Neural crest cell (in vitro differentiated cells): Measurements from ENCODE around the gene TSHZ2. TPM values are rescaled to one million over a fixed set of nuclear protein-coding genes. Genes with fewer than 3 reads are reported as not detected.

Experiments used
- DNase-seq: peaks from one replicate; pipeline ENCODE4 v3.0.0; 2021; ENCODE audit warnings: low read depth, mixed read lengths, low spot score
- H3K27ac Mint-ChIP-seq: one replicate; pipeline ENCODE4 v1.8.0; 2021; ENCODE audit warnings: mild to moderate bottlenecking, mixed read lengths; ENCODE audit not compliant: unreplicated experiment
- H3K27me3 Mint-ChIP-seq: 2 replicates; pipeline ENCODE4 v1.8.0; 2021; ENCODE audit warnings: low read depth, mild to moderate bottlenecking, mixed read lengths
- H3K36me3 Mint-ChIP-seq: 2 replicates; pipeline ENCODE4 v1.8.0; 2021; ENCODE audit warnings: low read depth, mild to moderate bottlenecking, mixed read lengths
- H3K4me1 Mint-ChIP-seq: 2 replicates; pipeline ENCODE4 v1.8.0; 2021; ENCODE audit warnings: mixed read lengths
- H3K4me3 Mint-ChIP-seq: one replicate; pipeline ENCODE4 v1.8.0; 2021; ENCODE audit warnings: mild to moderate bottlenecking, mixed read lengths
- H3K9me3 Mint-ChIP-seq: 2 replicates; pipeline ENCODE4 v1.8.0; 2021; ENCODE audit warnings: mixed read lengths
- CTCF ChIP-seq: fragments of 200-600 bp; sonication (generic); conservative IDR thresholded peaks from 2 replicates; pipeline ENCODE4 v1.5.0; 2021; ENCODE audit warnings: antibody characterized with exemption, mild to moderate bottlenecking
- total RNA-seq: library from RNA; stranded (reverse); gene quantifications from 2 replicates; pipeline ENCODE4 v1.2.1, GENCODE V29; 2021

TSHZ2 gene
- total RNA-seq, 1 donor from 2014 or later: 6.4 TPM

GRCh38 chr20:53298911-53299310 is 326.8 kb downstream of the TSHZ2 start:
- H3K27me3 Mint-ChIP-seq: peaks cover 76% of the 10 kb centered on the region
- no peak for TF ChIP-seq CTCF
- no peaks in the 10 kb centered on the region for H3K36me3 Mint-ChIP-seq
- no peaks in the 10 kb centered on the region for H3K9me3 Mint-ChIP-seq
- no peak overlapping the region for H3K4me3 Mint-ChIP-seq
- DNase-seq: no peak
- no peaks in the 10 kb centered on the region for H3K4me1 Mint-ChIP-seq
- H3K27ac Mint-ChIP-seq: no peak overlapping the region

GRCh38 chr20:53299831-53300230 is 327.7 kb downstream of the TSHZ2 start:
- Mint-ChIP-seq H3K4me3 (no peak overlapping the region), H3K9me3 (no peaks in the 10 kb centered on the region), H3K4me1 (no peaks in the 10 kb centered on the region), H3K27ac (no peak overlapping the region), H3K36me3 (no peaks in the 10 kb centered on the region), H3K27me3 (peaks cover 76% of the 10 kb centered on the region)
- DNase-seq: no peak
- no peak for TF ChIP-seq CTCF

GRCh38 chr20:53301869-53302268 is 329.7 kb downstream of the TSHZ2 start:
- Mint-ChIP-seq H3K27me3 (peaks cover 72% of the 10 kb centered on the region), H3K9me3 (no peaks in the 10 kb centered on the region), H3K27ac (no peak overlapping the region), H3K36me3 (no peaks in the 10 kb centered on the region), H3K4me3 (no peak overlapping the region), H3K4me1 (no peaks in the 10 kb centered on the region)
- no peak for DNase-seq
- no peak for TF ChIP-seq CTCF

GRCh38 chr20:53302695-53303412 is 330.7 kb downstream of the TSHZ2 start:
- Mint-ChIP-seq H3K36me3 (no peaks in the 10 kb centered on the region), H3K9me3 (no peaks in the 10 kb centered on the region), H3K27ac (no peak overlapping the region), H3K27me3 (peaks cover 75% of the 10 kb centered on the region), H3K4me3 (no peak overlapping the region), H3K4me1 (peaks cover 2% of the 10 kb centered on the region)
- no peak for TF ChIP-seq CTCF
- no peak for DNase-seq

GRCh38 chr20:53303413-53303760 is 331.2 kb downstream of the TSHZ2 start:
- no peak for DNase-seq
- Mint-ChIP-seq H3K4me1 (peaks cover 7% of the 10 kb centered on the region), H3K9me3 (no peaks in the 10 kb centered on the region), H3K36me3 (no peaks in the 10 kb centered on the region), H3K4me3 (no peak overlapping the region), H3K27me3 (peaks cover 75% of the 10 kb centered on the region), H3K27ac (no peak overlapping the region)
- TF ChIP-seq CTCF: no peak
